ENCODE results near the gene PRKN. TPM values are rescaled to one million over a fixed set of nuclear protein-coding genes. Genes with fewer than 3 reads are reported as not detected.

PRKN gene
- total RNA-seq, 1 experiment from 2014 or later: not detected

GRCh38 chr6:161547617-161548016, 1179.9 kb downstream of the PRKN start:
- Histone ChIP-seq H3K27ac (no peak overlapping the region), H4K20me1 (ENCODE audit: insufficient read depth) (no peaks in the 10 kb centered on the region), H3K9me2 (ENCODE audit: insufficient read depth) (no peaks in the 10 kb centered on the region), H3F3A (ENCODE audit: insufficient read depth, low read depth) (no peaks in the 10 kb centered on the region), H3K79me2 (ENCODE audit: low read depth) (no peaks in the 10 kb centered on the region), H3K4me3 (no peak overlapping the region), H3K4me1 (replicated peaks; ENCODE audit: insufficient read depth) (no peaks in the 10 kb centered on the region), H3K36me3 (ENCODE audit: low read depth) (no peaks in the 10 kb centered on the region), H3K9me3 (ENCODE audit: insufficient read depth, low read depth) (no peaks in the 10 kb centered on the region), H2AFZ (no peak overlapping the region), H3K27me3 (ENCODE audit: insufficient read depth, low read depth) (no peaks in the 10 kb centered on the region), H3K4me2 (no peak overlapping the region)
- intact Hi-C loops (cut with micrococcal nuclease; ENCODE audit: unreplicated experiment): no loop called here
- CTCF ChIA-PET: no interaction called here
- TF ChIP-seq EZH2 (IDR thresholded peaks at IDR 0.05; ENCODE audit: low read depth): no peak
- no peak for TF ChIP-seq CTCF (conservative IDR thresholded peaks at IDR 0.05)
- BruUV-seq (replicated peaks): no TSS peak
- POLR2A ChIA-PET (ENCODE audit: unreplicated experiment): no interaction called here
- DNase-seq: no peak

DNA sequence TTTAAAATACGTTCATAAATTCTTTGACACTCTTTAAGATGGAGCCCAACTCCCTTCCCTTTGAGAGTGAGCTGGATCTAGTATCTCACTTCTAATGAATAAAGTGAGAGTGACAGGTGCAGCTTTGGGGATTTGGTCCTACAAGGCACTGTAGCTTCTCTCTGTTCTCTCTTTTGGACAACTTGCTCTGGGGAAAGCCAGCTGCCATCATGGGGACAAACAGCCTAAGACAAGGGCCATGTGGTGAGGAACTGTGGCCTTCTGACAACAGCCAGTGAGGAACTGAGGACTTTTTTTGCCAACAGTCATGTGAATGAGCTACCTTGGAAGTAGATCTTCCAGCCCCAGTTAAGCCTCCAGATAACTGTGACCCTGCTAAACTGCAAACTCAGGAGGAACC, 1180.9 kb downstream of the PRKN start:
- no peak overlapping the region for H3K4me3 ChIP-seq
- no peaks in the 10 kb centered on the region for H3K4me1 ChIP-seq (replicated peaks; ENCODE audit: insufficient read depth)
- no peak for DNase-seq
- H3F3A ChIP-seq (ENCODE audit: insufficient read depth, low read depth): no peaks in the 10 kb centered on the region
- H3K36me3 ChIP-seq (ENCODE audit: low read depth): no peaks in the 10 kb centered on the region
- ChIA-PET POLR2A (ENCODE audit: unreplicated experiment) (no interaction called here), CTCF (no interaction called here)
- intact Hi-C loops (cut with micrococcal nuclease; ENCODE audit: unreplicated experiment): no loop called here
- no TSS peak for BruUV-seq (replicated peaks)
- no peaks in the 10 kb centered on the region for H3K9me2 ChIP-seq (ENCODE audit: insufficient read depth)
- no peak overlapping the region for H3K4me2 ChIP-seq
- H3K79me2 ChIP-seq (ENCODE audit: low read depth): no peaks in the 10 kb centered on the region
- H3K9me3 ChIP-seq (ENCODE audit: insufficient read depth, low read depth): no peaks in the 10 kb centered on the region
- H4K20me1 ChIP-seq (ENCODE audit: insufficient read depth): no peaks in the 10 kb centered on the region
- H3K27me3 ChIP-seq (ENCODE audit: insufficient read depth, low read depth): no peaks in the 10 kb centered on the region
- H2AFZ ChIP-seq: no peak overlapping the region
- H3K27ac ChIP-seq: no peak overlapping the region
- TF ChIP-seq EZH2 (IDR thresholded peaks at IDR 0.05; ENCODE audit: low read depth) (no peak), CTCF (conservative IDR thresholded peaks at IDR 0.05) (no peak)

DNA sequence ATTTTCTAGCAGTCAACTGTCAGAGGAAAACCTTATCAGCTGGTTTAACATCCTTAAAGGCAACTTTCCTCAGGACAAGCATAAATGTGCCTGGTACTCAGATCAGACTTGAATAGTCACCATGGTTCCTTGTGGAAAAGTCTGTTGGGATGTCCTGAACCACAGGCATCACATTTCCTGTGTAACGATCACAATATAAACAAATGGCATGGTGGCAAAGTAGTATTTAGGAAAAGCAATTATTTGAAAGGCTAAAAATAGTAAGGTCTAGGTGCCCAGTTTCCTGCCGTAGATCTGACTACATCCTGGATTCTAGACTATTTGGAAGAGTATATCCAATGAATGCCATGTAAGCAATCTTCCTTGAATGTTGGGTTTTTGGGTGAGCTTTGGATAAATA, 1181.8 kb downstream of the PRKN start:
- no peak for DNase-seq
- Histone ChIP-seq H3K4me1 (replicated peaks; ENCODE audit: insufficient read depth) (no peaks in the 10 kb centered on the region), H3K27ac (no peak overlapping the region), H3K9me2 (ENCODE audit: insufficient read depth) (no peaks in the 10 kb centered on the region), H3K4me3 (no peak overlapping the region), H2AFZ (no peak overlapping the region), H4K20me1 (ENCODE audit: insufficient read depth) (no peaks in the 10 kb centered on the region), H3K27me3 (ENCODE audit: insufficient read depth, low read depth) (peaks cover 3% of the 10 kb centered on the region; the same call in 1 of the 2 replicates), H3K4me2 (no peak overlapping the region), H3K9me3 (ENCODE audit: insufficient read depth, low read depth) (no peaks in the 10 kb centered on the region), H3F3A (ENCODE audit: insufficient read depth, low read depth) (no peaks in the 10 kb centered on the region), H3K36me3 (ENCODE audit: low read depth) (no peaks in the 10 kb centered on the region), H3K79me2 (ENCODE audit: low read depth) (no peaks in the 10 kb centered on the region)
- TF ChIP-seq CTCF (conservative IDR thresholded peaks at IDR 0.05) (no peak), EZH2 (IDR thresholded peaks at IDR 0.05; ENCODE audit: low read depth) (no peak)
- no TSS peak for BruUV-seq (replicated peaks)
- intact Hi-C loops (cut with micrococcal nuclease; ENCODE audit: unreplicated experiment): no loop called here
- POLR2A ChIA-PET (ENCODE audit: unreplicated experiment): no interaction called here
- CTCF ChIA-PET: no interaction called here
